GM18507 (cell line): ENCODE results near the gene TMEM245.
A peak's percentile ranks its signal among the peaks of the same experiment; 100 is the strongest.
"Not testable (repeated sequence)": the region's sequence is repeated elsewhere in the genome, so short reads cannot be mapped to it uniquely, and the experiment has no call there.

Source experiments
- DNase-seq: peaks from one replicate; pipeline ENCODE4 v3.0.0; 2011; ENCODE audit warnings: low read depth; ENCODE audit not compliant: insufficient read length; ENCODE audit errors: extremely low spot score
- FAIRE-seq: peaks from 2 replicates; lab custom pipeline; 2011; peaks lifted over from hg19 to GRCh38; lab: Jason Lieb, UNC

Gene TMEM245

DNA sequence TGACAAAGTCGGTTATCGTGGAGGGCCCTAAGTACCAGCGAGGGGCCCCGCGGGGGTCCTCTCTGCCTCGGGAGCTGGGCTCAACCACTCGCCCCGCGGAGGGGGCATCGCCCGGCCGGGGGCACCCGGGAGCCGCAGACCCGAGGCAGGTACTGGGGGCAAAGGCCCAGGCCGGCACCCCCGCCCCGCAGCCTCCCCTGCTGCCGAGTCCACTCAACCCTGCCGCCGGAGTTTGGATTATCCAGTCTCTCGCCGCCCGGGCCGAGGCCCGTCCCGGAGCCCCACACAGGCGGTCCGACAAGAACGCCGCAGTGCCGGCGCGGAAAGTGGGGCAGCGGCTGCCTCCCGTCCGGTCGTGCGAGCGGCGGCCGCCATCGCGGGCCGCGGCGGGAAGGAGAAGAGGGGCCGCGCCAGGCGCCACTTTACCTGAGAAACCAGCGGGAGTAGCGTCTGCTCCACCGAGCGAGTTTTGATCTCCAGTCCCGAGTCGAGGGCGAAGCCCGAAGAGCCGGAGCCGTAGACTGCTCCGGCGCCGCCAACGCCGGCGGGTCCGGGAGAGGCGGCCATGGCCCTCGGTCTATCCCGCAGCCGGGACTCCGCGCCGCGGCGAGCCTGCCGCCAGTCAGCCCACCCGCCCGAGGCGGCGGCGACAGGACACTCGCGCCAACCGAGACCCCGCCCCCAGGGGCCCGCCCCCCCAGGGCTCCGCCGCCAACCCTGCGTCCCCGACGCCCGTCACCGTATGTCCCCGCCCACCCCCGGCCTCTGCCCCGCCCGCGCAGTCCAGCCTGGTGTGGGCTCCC is 106.7 kb downstream of the TMEM245 start, which contains the start of gene CTNNAL1:
Gene CTNNAL1 (minus strand): TSS at position 624 of the 803 bp plus-strand sequence. CDS start 57 bp downstream, at position 567.
- FAIRE-seq (peak; percentile 50), DNase-seq (peak; percentile 84)

GRCh38 chr9:109012009-109012875 is 107.5 kb downstream of the TMEM245 start:
- no peak for DNase-seq
- peak; percentile 67 for FAIRE-seq

- FAIRE-seq (no peak), DNase-seq (no peak)
These were observed 108.5 kb downstream of the TMEM245 start for GRCh38 chr9:109011231-109011671.

DNA sequence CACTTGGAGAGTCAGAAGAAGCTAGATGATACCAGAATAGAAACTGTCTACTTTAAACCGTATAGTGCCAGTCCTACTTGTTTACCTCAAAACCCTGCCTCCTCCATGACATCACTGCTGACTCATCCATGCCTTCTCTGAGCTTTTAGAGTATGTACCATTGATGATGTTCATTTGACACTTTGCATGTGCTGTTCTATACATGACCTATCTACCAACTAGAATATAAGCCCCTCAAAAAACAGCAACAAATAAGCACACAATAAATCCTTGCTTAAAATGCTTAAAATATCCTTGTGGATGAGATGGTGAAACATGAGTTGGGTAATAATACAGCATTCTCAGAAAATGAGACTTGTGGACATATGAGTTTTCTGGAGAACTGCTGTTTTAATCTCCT is 109.0 kb downstream of the TMEM245 start:
- DNase-seq (no peak), FAIRE-seq (peak; percentile 45)

GRCh38 chr9:109005678-109006077 is 114.1 kb downstream of the TMEM245 start:
- no peak for DNase-seq
- FAIRE-seq: no peak

DNA sequence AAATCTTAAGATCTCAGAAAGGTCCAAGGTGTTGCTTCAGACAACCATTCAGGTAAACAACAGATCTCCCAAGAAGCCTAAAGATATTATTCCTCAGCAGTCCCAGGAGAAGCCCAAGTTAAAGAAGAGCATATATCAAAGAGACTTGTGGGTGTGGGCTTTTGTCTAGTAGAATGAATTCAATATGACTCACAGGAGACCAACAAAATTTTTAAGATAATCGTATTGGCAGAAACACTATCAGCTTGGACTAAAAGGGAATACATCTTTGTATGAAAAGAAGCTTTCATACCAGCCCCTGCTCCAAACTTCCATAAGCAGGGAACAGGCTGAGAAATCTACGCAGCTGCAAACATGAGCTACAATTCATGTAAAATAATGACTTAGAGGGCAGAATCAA is 116.6 kb downstream of the TMEM245 start:
- no peak for DNase-seq
- FAIRE-seq: no peak

GRCh38 chr9:109002141-109002540 is 117.6 kb downstream of the TMEM245 start:
- DNase-seq (no peak), FAIRE-seq (no peak)

- DNase-seq (no peak), FAIRE-seq (no peak)
These were observed 118.5 kb downstream of the TMEM245 start for GRCh38 chr9:109001275-109001676.

GRCh38 chr9:108997112-108997511 is 122.6 kb downstream of the TMEM245 start:
- peak; percentile 24 for FAIRE-seq
- DNase-seq: no peak

GRCh38 chr9:108996643-108997042 is 123.1 kb downstream of the TMEM245 start:
- DNase-seq: no peak
- FAIRE-seq: no peak

GRCh38 chr9:108994695-108995094 is 125.1 kb downstream of the TMEM245 start:
- FAIRE-seq (peak; percentile 55), DNase-seq (no peak)

DNA sequence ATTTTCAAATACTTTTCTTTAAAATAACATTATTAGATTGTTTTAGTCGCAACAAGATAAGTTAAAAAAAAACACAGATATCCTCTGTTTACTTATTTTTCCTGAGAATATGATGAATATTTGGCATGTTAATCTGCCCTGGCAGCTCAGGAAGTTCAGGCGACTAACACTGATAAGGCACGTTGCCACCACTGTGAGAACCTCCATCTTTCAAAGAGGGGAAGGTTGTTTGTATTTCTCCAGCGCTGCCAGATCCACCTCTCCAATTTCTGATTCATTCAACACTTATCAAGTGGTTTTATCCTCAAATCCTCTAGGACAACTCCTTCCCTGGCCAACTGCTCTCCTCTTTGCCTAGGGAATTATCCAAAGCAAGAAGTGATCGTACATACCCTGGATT is 128.3 kb downstream of the TMEM245 start:
- no peak for DNase-seq
- FAIRE-seq: no peak

DNA sequence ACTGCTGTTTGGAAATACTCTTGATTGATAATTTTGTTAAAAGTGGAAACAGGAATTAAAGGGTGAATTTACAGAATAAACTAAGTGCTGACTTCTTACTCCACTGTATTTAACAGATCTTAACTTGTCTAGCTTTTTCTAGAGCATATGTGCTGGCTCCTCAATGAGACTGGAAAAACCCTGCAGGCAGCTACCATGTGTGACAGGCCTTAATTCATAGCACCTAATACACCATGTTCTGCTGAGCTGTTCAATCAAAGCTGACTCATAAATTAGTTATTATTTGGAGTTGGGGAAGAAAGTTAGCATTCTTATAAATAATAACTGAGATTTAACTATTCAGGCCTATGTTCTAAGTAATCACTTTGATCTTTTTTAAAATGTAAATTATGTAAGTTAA is 135.9 kb downstream of the TMEM245 start:
- FAIRE-seq: no peak
- DNase-seq: no peak

GRCh38 chr9:108980893-108981292 is 138.9 kb downstream of the TMEM245 start:
- FAIRE-seq (no peak), DNase-seq (no peak)

DNA sequence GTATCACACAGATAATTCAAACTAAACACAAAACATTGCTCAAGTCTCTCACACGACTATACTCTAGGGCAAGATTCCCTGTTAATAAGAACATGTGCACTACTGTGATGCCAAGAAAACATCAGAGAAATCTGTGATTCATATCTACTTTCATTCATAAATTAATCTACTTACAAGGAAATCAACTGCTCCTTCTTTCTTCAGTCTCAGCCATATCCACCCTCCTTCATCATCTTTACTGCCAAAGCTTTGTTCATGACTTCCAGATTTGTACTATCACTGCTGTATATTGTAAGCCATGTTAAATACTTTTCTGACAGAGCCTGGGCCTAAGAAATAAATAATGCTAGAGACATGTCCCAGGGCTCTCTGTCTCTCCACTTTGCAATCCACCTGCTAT is 141.5 kb downstream of the TMEM245 start:
- no peak for FAIRE-seq

DNA sequence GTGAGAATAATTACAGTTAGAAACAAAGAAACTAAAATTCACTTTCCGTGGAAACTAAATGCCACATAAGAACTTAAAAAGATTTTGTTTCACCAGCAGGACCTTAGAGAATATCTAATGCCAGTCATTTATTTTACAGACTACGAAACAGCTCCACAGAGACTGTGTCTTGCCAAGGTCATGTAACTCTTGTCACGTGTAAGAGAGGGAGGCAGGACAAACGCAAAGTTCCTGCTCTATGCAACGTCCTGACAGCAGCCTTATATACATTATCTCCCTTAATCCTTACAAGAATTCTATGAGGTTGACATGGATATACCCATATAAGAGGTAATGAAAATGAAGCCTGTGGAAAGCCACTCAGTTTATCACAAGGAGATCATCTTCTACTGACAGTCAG is 145.9 kb downstream of the TMEM245 start:
- FAIRE-seq (no peak), DNase-seq (no peak)

More for the DNA sequence above, 141.5 kb downstream of the TMEM245 start:
- DNase-seq: no peak

DNA sequence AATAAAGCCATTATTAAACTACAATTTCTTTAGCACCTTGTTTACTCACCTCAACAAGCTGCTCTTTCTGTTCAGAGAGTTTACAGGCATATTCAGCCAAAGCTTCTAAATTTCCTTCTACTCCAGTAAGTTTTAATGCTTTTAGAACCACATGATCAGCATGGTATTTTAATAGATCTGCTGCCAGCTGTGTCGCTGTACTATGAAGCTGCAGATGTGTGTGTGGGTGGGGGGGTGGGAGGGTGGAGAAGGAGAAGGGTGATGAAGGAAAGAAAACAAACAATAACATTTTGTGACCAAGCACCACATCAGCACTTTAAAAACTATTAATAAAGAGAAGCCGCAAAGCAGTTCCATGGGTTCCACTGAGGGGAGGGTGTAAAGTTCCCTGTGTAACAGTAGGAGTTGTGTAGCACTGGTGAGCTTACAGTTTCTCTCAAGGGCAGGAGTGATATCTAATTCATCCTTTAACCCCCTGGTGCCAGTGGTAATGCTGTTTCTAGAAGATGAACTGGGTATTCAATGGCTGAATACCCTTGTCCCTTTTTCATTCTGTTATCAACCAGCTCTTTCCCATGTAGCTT is 147.0 kb downstream of the TMEM245 start:
- no peak for DNase-seq
- no peak for FAIRE-seq

- FAIRE-seq (no peak), DNase-seq (no peak)
These were observed 147.6 kb downstream of the TMEM245 start for GRCh38 chr9:108972186-108972585.

DNA sequence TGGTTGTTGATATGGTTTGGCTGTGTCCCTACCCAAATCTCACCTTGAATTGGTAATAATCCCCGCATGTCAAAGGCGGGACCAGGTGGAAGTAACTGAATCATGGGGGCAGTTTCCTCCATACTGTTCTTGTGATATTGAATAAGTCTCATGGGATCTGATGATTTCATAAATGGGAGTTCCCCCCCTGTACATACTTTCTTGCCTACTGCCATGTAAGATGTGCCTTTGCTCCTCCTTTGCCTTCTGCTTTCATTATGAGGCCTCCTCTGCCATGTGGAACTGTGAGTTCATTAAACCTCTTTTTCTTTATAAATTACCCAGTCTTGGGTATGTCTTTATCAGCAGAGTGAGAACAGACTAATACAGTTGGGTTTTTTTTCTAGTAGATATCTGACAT is 148.4 kb downstream of the TMEM245 start:
- FAIRE-seq, DNase-seq: not testable (repeated sequence)

- DNase-seq: no peak
- FAIRE-seq: no peak
These were observed 151.8 kb downstream of the TMEM245 start for GRCh38 chr9:108967916-108968315.
